Measurements from ENCODE around the gene ZSCAN16.

Gene ZSCAN16

GRCh38 chr6:28167926-28168325 lies 43.5 kb downstream of the ZSCAN16 start:
- no peak for DNase-seq (ENCODE audit: extremely low read depth in 1 of 2, low read depth in 1 of 2)

DNA sequence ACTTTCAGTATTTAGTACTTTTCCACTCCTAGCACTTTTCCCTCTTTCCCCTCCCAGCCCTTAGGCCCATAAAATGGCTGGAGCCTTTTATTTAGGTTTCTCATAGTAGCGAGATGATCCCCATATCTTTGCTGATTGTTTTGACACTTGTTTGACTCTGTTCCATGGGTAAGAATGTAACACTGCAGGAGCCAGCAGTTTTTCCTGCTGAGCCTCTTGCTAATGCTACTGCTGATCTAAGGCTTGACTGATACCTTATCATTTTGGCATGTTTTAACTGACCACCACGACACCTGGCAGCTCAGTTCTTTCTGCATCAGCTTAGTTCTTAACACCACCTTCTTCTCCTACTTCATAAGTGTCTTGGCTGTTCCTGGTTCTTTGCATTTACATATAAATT lies 46.9 kb downstream of the ZSCAN16 start:
- no peak for DNase-seq (ENCODE audit: extremely low read depth in 1 of 2, low read depth in 1 of 2)

- DNase-seq (ENCODE audit: extremely low read depth in 1 of 2, low read depth in 1 of 2): no peak
Observed at GRCh38 chr6:28172006-28172405, 47.6 kb downstream of the ZSCAN16 start.

DNA sequence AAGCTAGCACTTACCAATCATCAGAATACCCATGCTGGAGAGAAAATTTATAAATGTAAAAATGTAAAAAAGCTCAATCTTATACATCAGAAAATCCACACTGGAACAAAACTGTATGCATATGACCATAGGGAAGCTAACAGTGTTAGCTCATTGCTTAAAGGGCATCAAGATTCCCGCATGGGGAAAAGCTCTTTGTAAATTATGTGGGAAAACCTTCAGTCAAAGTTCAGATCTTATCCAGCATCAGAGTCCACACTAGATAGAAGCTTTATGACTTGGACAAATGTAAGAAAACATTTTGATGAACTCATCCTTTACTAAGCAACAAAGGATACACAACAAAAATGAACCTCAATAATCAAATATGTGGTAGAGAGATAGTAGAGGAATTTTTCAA lies 52.0 kb downstream of the ZSCAN16 start:
- no peak for DNase-seq (ENCODE audit: extremely low read depth in 1 of 2, low read depth in 1 of 2)

All from activated CD8-positive, alpha-beta memory T cell treated with anti-CD3 and anti-CD28 coated beads for 1 hour (primary cell).